RWPE1 (cell line): ENCODE measurements around the gene LARP1B.

Experiments used
- CTCF ChIA-PET: fragments of 350-600 bp; sonication (Branson Sonifier 250); formaldehyde crosslinking; extraction: SDS; loops from one replicate; lab custom pipeline; 2021; lab: Yijun Ruan, JAX
- POLR2A ChIA-PET: fragments of 400-600 bp; formaldehyde crosslinking; extraction: SDS; loops from one replicate; lab custom pipeline; 2020; ENCODE audit warnings: antibody characterized with exemption; ENCODE audit not compliant: low non-redundant PET; lab: Yijun Ruan, JAX
- DNase-seq: peaks from one replicate; pipeline ENCODE4 v3.0.0; 2012; ENCODE audit warnings: low spot score
- H3K27ac ChIP-seq: fragments of 450-650 bp; 2 replicates; pipeline ENCODE4 v1.5.1; 2017
- CTCF ChIP-seq: fragments of 450-650 bp; conservative IDR thresholded peaks from 2 replicates; pipeline ENCODE4 v1.5.1; 2017; ENCODE audit warnings: low read depth, mild to moderate bottlenecking

LARP1B gene

GRCh38 chr4:128107766-128108165 lies 46.7 kb downstream of the LARP1B start:
- no peak overlapping the region for H3K27ac ChIP-seq
- no peak for DNase-seq
- CTCF ChIA-PET, result no interaction called here
- no peak for TF ChIP-seq CTCF
- POLR2A ChIA-PET, result no interaction called here

GRCh38 chr4:128123036-128123435 lies 61.9 kb downstream of the LARP1B start:
- no peak for TF ChIP-seq CTCF
- ChIA-PET POLR2A (no interaction called here), CTCF (no interaction called here)
- no peak overlapping the region for H3K27ac ChIP-seq
- no peak for DNase-seq

GRCh38 chr4:128130621-128131020 lies 69.5 kb downstream of the LARP1B start:
- POLR2A ChIA-PET, result interaction anchor here (0.6 kb wide), 1 partner anchor 77 kb away, joined by 5 read pairs; no protein-coding TSS in a partner anchor
- no peak overlapping the region for H3K27ac ChIP-seq
- no peak for DNase-seq
- TF ChIP-seq CTCF, result no peak
- CTCF ChIA-PET, result interaction anchor here (0.5 to 0.7 kb wide), 2 partner anchors 16 to 543 kb away, joined by 3 to 4 read pairs; no protein-coding TSS in a partner anchor

- no peak for DNase-seq
- no peak for TF ChIP-seq CTCF
- H3K27ac ChIP-seq, result no peak overlapping the region
- POLR2A ChIA-PET, result no interaction called here
- CTCF ChIA-PET, result no interaction called here
Observed at GRCh38 chr4:128134925-128135324, 73.8 kb downstream of the LARP1B start.

- DNase-seq, result no peak
- ChIA-PET CTCF (interaction anchor here (0.6 kb wide), 1 partner anchor 19 kb away, joined by 3 read pairs; no protein-coding TSS in a partner anchor), POLR2A (no interaction called here)
- no peak overlapping the region for H3K27ac ChIP-seq
- TF ChIP-seq CTCF, result no peak
Observed at GRCh38 chr4:128135391-128135790, 74.3 kb downstream of the LARP1B start.

- POLR2A ChIA-PET, result no interaction called here
- CTCF ChIA-PET, result no interaction called here
Observed at GRCh38 chr4:128141866-128142265, 80.8 kb downstream of the LARP1B start.

More at GRCh38 chr4:128141866-128142265, 80.8 kb downstream of the LARP1B start:
- no peak for TF ChIP-seq CTCF
- no peak for DNase-seq
- no peak overlapping the region for H3K27ac ChIP-seq
